Activated CD8-positive, alpha-beta T cell treated with anti-CD3 and anti-CD28 coated beads for 36 hours (primary cell): Measurements from ENCODE around the gene TMEM39A. TPM values are rescaled to one million over a fixed set of nuclear protein-coding genes. Genes with fewer than 3 reads are reported as not detected.
A peak's percentile ranks its signal among the peaks of the same experiment; 100 is the strongest.

Source experiments
- ATAC-seq: fragments of 200-7000 bp; cut with Tn5 transposase; one replicate; pipeline ENCODE4 v1.10.0; 2021; ENCODE audit warnings: mild to moderate bottlenecking, moderate library complexity
- CTCF ChIA-PET: fragments of 350-600 bp; sonication (Branson Sonifier 250); formaldehyde crosslinking; loops from one replicate; lab custom pipeline; 2021; ENCODE audit warnings: antibody characterized with exemption; lab: Charles Lee
- POLR2A ChIA-PET: fragments of 350-600 bp; sonication (Branson Sonifier 250); formaldehyde crosslinking; loops from one replicate; lab custom pipeline; 2021; ENCODE audit warnings: antibody characterized with exemption; lab: Charles Lee
- DNase-seq: peaks from one replicate; pipeline ENCODE4 v3.0.0-alpha.2; 2020
- H3K27ac Mint-ChIP-seq: one replicate; pipeline ENCODE4 v1.8.0; 2021; ENCODE audit warnings: mild to moderate bottlenecking, mixed read lengths
- H3K27me3 Mint-ChIP-seq: one replicate; pipeline ENCODE4 v1.8.0; 2021; ENCODE audit warnings: mixed read lengths
- H3K36me3 Mint-ChIP-seq: one replicate; pipeline ENCODE4 v1.8.0; 2021; ENCODE audit warnings: low read depth, mixed read lengths
- H3K4me1 Mint-ChIP-seq: one replicate; pipeline ENCODE4 v1.8.0; 2021; ENCODE audit warnings: low read depth, mixed read lengths
- H3K4me3 Mint-ChIP-seq: one replicate; pipeline ENCODE4 v1.8.0; 2021; ENCODE audit warnings: mild to moderate bottlenecking, moderate library complexity, mixed read lengths
- H3K9me3 Mint-ChIP-seq: one replicate; pipeline ENCODE4 v1.8.0; 2021; ENCODE audit warnings: mixed read lengths
- CTCF ChIP-seq: fragments of 200-600 bp; IDR thresholded peaks from one replicate; pipeline ENCODE4 v1.8.0; 2022; ENCODE audit warnings: antibody characterized with exemption, mild to moderate bottlenecking
- intact Hi-C: fragments of 100-400 bp; cut with micrococcal nuclease; formaldehyde crosslinking; loops from one replicate; pipeline ENCODE4 v1.10.0; 2022
- total RNA-seq, 2 experiments: library from RNA; stranded (reverse); gene quantifications; one replicate each; pipeline ENCODE4 v1.2.3, GENCODE V29; 2021

TMEM39A gene
- total RNA-seq, 2 experiments from 2014 or later: 26.0 to 30.7 TPM

GRCh38 chr3:119403201-119403600, 60.2 kb downstream of the TMEM39A start:
- POLR2A ChIA-PET: no interaction called here
- CTCF ChIA-PET: no interaction called here
- Mint-ChIP-seq H3K27me3 (no peaks in the 10 kb centered on the region), H3K36me3 (peaks cover 14% of the 10 kb centered on the region), H3K27ac (no peak overlapping the region), H3K9me3 (no peaks in the 10 kb centered on the region), H3K4me3 (no peak overlapping the region), H3K4me1 (peaks cover 10% of the 10 kb centered on the region)
- intact Hi-C loops: no loop called here
- DNase-seq (no peak), ATAC-seq (no peak)
- TF ChIP-seq CTCF: no peak

GRCh38 chr3:119402791-119403190, 60.6 kb downstream of the TMEM39A start:
- H3K4me3 Mint-ChIP-seq: no peak overlapping the region
- H3K36me3 Mint-ChIP-seq: peaks cover 14% of the 10 kb centered on the region
- H3K9me3 Mint-ChIP-seq: no peaks in the 10 kb centered on the region
- DNase-seq: no peak
- ChIA-PET CTCF (no interaction called here), POLR2A (no interaction called here)
- ATAC-seq: no peak
- H3K27me3 Mint-ChIP-seq: no peaks in the 10 kb centered on the region
- H3K27ac Mint-ChIP-seq: no peak overlapping the region
- intact Hi-C loops: no loop called here
- TF ChIP-seq CTCF: no peak
- peaks cover 10% of the 10 kb centered on the region for H3K4me1 Mint-ChIP-seq

- H3K4me1 Mint-ChIP-seq: peaks cover 10% of the 10 kb centered on the region
- H3K27me3 Mint-ChIP-seq: no peaks in the 10 kb centered on the region
- intact Hi-C loops: no loop called here
- no peaks in the 10 kb centered on the region for H3K9me3 Mint-ChIP-seq
- no peak for DNase-seq
- H3K4me3 Mint-ChIP-seq: no peak overlapping the region
- TF ChIP-seq CTCF: no peak
- POLR2A ChIA-PET: no interaction called here
- ATAC-seq: no peak
- H3K27ac Mint-ChIP-seq: peak overlapping the region; percentile 50
- H3K36me3 Mint-ChIP-seq: peaks cover 14% of the 10 kb centered on the region
- CTCF ChIA-PET: no interaction called here
These were observed 61.6 kb downstream of the TMEM39A start for GRCh38 chr3:119401503-119402440.

- ATAC-seq (peak; percentile 55), DNase-seq (no peak)
- H3K4me3 Mint-ChIP-seq: no peak overlapping the region
- H3K36me3 Mint-ChIP-seq: peaks cover 14% of the 10 kb centered on the region
- H3K4me1 Mint-ChIP-seq: peaks cover 13% of the 10 kb centered on the region
- no peak for TF ChIP-seq CTCF
- H3K27ac Mint-ChIP-seq: no peak overlapping the region
- H3K9me3 Mint-ChIP-seq: no peaks in the 10 kb centered on the region
- no peaks in the 10 kb centered on the region for H3K27me3 Mint-ChIP-seq
- CTCF ChIA-PET: no interaction called here
- POLR2A ChIA-PET: no interaction called here
- intact Hi-C loops: no loop called here
These were observed 62.3 kb downstream of the TMEM39A start for GRCh38 chr3:119401069-119401468.

GRCh38 chr3:119400466-119400865, 62.9 kb downstream of the TMEM39A start:
- no peak for TF ChIP-seq CTCF
- Mint-ChIP-seq H3K36me3 (peaks cover 14% of the 10 kb centered on the region), H3K27me3 (no peaks in the 10 kb centered on the region), H3K9me3 (no peaks in the 10 kb centered on the region), H3K4me1 (peaks cover 19% of the 10 kb centered on the region), H3K27ac (no peak overlapping the region), H3K4me3 (no peak overlapping the region)
- intact Hi-C loops: no loop called here
- ChIA-PET CTCF (no interaction called here), POLR2A (no interaction called here)
- DNase-seq (no peak), ATAC-seq (no peak)
